Heart left ventricle (tissue), 13 donors: ENCODE measurements around the gene GPR157.

ENCODE experiments used
- POLR2A ChIP-seq, 2 donors: fragments of 450-650 bp; IDR thresholded peaks; one replicate each; pipeline ENCODE4 v1.6.1; 2017; ENCODE audit warnings: antibody characterized with exemption in 2 of 2, mild to moderate bottlenecking in 2 of 2, moderate library complexity in 2 of 2
- TF ChIP-seq, protein P1 (sequence below), 12 donors: fragments of 200-600 bp; sonication (generic) in 4 of 12; IDR thresholded peaks; one replicate each; pipeline versions ENCODE4 v1.5.0 to v1.8.0; 2018 to 2022; ENCODE audit warnings: antibody characterized with exemption in 12 of 12, mild to moderate bottlenecking in 5 of 12
- donor health status: ischemic (EF 13 %, LVEDD 7.1; RV severe dilation, severe dysfunction).
- donor health status: DM: no; HTN: yes; CAD: no.
- donor health status: DM: no; HTN: no; CAD: no.
- donor health status: ischemic (EF 25% LVEDD 6.9; RV normal size, moderate dysfunction).
- donor health status: ischemic (EF 25% LVEDD 5.7; RV mildly dilated, moderate dysfunction).
- donor health status: ischemic (EF 35%, LVEDD 5.7; RV mildly dilated, moderate dysfunction).
- donor health status: nonischemic (EF 11% LVEDD 7.7; RV severe dilation, severe dysfunction).
- donor health status: DM: yes; HTN: yes; CAD: no.
- donor health status: PGD.
- donor health status: ischemic (EF 29% LVEDD 5.4; RV normal size, mild dysfunction).
- donor health status: nonischemic (EF 23%, LVEDD 6.1; RV moderate dilation, normal function).

- TF ChIP-seq, protein P1, sequence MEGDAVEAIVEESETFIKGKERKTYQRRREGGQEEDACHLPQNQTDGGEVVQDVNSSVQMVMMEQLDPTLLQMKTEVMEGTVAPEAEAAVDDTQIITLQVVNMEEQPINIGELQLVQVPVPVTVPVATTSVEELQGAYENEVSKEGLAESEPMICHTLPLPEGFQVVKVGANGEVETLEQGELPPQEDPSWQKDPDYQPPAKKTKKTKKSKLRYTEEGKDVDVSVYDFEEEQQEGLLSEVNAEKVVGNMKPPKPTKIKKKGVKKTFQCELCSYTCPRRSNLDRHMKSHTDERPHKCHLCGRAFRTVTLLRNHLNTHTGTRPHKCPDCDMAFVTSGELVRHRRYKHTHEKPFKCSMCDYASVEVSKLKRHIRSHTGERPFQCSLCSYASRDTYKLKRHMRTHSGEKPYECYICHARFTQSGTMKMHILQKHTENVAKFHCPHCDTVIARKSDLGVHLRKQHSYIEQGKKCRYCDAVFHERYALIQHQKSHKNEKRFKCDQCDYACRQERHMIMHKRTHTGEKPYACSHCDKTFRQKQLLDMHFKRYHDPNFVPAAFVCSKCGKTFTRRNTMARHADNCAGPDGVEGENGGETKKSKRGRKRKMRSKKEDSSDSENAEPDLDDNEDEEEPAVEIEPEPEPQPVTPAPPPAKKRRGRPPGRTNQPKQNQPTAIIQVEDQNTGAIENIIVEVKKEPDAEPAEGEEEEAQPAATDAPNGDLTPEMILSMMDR (IDR thresholded peaks at IDR 0.05): no peak
- no peak for TF ChIP-seq POLR2A (IDR thresholded peaks at IDR 0.05)
These were observed 13.3 kb downstream of the GPR157 start for GRCh38 chr1:9115351-9116205.
